Iris pigment epithelial cell (primary cell): Measurements from ENCODE around the gene RNMT.
"Not testable (repeated sequence)": the region's sequence is repeated elsewhere in the genome, so short reads cannot be mapped to it uniquely, and the experiment has no call there.

Experiments
- DNase-seq: peaks from one replicate; pipeline ENCODE4 v3.0.0-alpha.2; 2011; ENCODE audit warnings: low read depth

Gene RNMT

DNA sequence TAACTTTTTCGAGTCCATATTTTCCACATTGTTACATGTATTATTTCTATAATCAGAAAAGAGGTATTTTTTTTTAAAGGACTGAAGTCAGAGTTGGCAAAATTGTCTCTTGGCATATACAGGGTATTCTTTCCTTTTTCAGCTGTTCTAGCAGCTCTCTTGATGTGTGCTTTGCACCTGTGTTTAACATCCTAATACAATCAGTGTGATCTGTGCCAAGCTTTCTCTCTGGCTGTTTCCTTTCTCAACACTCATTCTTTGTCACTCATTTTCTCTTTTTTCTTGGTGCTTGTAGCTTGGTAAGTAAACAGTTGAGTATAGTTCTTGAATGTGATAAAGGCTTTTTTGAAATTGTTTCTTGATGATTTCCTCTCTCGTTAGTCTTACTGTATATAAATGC is 9.2 kb downstream of the RNMT start:
- DNase-seq = no peak

DNA sequence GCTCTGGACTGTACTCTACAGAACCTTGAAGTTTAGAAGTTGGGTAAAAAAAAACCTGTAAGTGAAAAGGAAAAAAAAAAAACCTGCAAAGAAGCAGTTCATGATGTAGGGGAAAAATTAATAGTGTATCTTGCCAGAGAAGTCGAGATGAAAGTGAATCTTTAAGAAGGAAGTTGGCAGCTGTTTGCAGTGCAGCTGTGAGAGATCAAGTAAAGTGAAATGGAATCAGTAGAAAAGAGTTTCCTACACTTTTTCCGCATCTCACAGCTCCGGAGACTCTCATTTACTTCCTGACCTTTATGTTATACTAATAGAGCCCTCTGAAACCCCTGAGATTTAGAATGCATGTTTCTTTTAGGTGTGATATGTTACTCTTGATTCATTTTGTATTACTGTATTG is 19.2 kb downstream of the RNMT start:
- no peak for DNase-seq

DNA sequence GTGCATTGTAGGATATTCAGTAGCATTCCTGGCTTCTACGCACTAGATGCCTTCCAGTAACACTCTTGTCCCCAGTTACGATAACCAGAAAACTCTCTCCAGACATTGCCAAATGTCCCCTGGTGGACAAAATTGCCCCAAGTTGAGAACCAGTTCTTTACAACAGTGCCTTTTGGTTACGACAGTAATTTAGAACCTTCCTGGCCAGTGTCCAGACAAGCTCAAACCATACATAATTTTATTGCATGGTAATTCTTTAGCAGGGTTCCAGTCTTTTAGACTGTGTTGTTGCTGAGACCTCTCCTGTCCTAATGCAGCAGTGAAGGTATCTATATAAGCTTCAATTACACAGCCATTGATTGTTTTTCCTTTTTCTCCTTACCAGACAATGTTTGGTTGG is 20.2 kb downstream of the RNMT start:
- DNase-seq = no peak

DNA sequence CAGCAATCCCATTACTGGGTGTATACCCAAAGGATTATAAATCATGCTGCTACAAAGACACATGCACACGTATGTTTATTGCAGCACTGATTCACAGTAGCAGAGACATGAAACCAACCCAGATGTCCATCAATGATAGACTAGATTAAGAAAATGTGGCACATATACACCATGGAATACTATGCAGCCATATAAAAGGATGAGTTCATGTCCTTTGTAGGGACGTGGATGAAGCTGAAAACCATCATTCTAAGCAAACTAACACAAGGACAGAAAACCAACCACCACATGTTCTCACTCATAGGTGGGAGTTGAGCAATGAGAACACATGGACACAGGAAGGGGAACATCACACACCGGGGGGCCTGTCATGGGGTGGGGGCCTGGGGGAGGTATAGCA is 25.1 kb downstream of the RNMT start:
- DNase-seq = not testable (repeated sequence)

DNA sequence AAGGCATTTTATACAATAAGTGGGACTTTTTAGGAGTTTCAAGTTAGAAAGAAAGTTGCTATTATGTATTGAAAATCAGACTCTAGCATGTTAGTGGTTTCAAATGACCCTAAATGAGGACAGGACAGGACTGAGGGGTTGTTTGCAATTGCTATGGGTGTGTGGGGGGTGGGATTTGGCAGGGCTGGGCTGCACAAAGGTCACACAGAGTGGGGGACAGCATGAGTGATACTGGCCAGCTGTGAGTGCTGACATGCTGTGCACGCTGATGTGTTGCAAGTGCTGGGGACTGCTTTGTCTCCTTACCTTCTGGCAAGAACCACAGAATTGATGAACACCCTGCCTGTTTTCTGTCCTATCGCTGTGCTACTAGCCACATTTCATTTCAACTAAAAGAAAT is 29.8 kb downstream of the RNMT start:
- DNase-seq = no peak

DNA sequence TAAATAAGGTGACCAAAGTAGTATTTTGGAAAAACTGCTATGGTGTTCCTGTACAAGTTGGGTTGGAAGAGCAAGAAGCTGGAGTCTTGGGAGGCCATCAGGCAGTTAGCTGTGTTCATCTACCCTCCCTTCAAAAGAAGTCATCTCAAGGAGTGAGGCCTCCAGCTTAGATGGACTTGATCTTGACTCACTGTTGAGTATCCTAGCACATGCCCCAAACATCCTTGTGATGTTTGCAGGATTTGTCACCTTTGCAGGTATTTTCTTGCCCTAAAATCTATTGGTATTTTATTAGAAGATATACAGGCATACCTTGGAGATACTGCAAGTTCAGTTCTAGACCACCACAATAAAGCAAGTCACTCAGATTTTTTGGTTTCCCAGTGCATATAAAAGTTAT is 30.2 kb downstream of the RNMT start:
- no peak for DNase-seq

DNA sequence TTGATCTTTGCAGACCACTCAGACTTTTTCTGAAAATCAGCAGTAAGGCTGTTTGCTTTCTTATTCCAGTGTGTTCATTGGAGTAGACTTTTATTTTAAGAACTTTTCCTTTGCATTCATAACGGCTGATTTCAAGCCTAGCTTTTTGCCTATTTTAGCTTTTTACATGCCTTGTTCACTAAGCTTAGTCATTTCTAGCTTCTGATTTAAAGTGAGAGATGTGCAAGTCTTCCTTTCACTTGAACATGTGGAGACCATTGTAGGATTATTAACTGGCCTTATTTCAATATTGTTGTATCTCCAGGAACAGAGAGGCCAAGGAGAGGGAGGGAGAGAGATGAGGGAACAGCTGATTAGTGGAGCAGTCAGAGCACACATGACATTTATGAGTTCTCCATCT is 32.1 kb downstream of the RNMT start:
- DNase-seq = no peak

DNA sequence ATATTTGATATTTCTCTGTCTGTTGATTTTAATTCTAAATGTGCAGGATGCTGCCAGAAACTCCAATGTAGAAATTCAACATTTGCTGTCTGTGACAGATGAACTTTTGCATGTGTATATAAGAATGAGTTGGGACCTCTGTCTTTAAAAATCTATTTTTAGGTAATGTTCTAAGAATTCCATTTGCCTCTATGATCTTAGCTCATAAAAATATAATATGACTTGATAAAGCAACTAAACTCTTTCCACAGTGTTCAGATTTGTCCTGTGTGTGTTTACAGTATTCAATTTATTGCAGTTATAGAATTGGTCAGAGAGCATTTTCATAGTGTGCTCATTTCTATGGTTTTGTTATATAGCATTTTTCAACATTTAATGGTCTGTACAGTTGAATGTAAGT is 33.6 kb downstream of the RNMT start:
- no peak for DNase-seq

DNA sequence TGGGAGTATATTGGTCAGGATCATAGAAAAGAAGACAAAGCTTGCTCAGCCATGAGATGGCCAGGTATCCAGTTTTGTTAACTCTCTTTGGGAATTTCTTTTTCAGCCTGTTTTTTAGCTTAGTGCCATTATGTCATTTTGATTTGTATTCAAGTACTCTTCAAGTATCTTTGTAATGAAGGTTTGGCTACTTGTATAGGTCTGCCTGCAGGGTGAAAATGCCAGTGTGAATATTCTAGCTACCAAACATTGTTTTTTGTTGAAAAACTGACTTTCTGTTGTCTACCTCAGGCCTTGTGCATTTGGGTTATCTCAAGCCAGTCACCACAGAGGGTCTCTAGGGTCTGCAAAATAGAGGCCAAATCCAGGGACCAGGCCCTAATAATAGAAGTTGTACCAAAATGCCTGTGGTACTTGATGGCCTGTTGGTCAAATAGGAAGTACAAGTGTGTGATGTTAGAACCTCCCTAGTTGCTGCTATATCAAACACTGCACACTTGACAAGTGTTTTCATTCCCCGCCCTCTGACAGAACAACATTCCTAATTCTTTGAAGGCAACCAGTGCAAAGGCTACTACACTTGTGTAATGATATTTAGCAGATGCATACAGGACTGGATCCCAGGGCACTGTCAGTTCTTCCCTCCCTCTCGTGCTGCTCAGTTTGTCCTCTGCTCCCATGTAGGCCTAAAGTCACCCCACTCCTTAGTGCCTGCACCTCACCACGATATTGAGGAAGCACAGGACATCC is 36.4 kb downstream of the RNMT start:
- DNase-seq = no peak

DNA sequence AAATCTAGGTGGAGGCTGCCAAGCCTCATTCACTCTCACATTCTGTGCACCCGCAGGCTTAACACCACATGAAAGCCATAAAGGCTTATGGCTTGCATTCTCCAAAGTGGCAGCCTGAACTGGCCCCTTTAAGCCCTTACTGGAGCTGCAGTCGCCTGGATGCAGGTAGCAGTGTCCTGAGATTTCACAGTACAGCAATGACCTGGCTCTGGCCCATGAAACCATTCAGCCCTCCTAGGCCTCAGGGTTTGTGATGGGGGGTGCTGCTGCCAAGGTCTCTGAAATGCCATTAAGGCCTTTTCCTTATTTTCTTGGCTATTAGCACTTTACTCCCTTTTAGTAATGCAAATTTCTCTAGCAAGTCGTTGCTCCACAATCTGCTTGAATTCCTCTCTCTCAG is 48.6 kb downstream of the RNMT start:
- DNase-seq = no peak

DNA sequence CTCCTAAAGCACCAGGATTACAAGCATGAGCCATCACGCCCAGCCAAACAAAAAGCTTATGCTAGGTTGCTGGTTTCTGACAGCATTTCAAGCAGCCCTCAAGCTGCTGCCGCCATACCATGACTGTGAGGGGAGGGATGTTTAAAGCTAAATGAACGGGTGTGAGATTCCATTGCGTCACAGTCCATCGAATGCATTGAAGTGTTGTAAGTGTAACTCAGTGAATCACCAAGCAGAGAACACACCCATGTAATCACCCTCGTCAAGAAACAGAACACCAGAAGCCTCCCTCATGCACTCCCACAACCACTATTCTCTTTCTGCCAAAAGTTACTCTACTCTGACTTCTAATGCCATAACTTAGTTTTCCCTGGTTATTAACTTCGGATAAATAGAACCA is 64.7 kb downstream of the RNMT start:
- DNase-seq = peak; percentile 20

DNA sequence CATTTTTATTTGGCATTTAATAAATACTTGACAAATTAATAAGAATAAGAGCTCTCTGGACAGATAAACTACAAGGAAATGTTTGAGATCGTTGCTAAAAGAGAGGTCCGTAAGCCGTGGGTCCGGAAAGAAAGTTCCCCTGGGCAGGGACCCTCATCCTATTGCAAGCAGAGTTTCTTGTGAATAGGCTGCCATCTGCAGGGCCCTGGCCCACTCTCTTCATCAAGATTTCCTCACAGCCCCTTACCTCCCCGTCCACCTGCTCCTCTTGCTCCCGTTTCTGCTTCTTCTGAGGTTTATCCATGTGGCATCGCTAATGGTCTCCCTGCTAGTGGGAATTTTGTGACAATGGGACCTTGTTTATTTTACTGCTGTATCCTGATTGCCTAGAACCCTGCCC is 67.3 kb downstream of the RNMT start:
- DNase-seq = no peak

DNA sequence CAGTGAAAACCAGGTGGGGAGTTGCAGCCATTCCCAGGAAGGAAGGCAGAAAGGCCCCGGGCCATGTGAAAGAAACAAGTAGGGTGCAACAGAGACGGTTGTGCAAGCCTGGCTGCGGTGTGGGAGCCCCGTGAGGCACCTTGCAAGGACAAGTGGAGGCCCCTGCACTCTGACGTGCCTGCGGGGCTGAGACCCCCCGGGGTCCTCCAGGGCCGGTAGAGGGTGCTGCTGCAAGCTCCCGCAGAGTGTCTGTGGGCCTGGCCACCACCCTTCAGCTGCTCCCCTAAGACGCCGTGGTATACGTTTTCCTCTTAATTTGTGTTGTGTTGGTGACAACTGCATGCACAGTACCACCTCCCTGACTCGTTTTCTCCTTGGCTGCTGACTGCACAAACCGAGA is 70.0 kb downstream of the RNMT start:
- DNase-seq = no peak

DNA sequence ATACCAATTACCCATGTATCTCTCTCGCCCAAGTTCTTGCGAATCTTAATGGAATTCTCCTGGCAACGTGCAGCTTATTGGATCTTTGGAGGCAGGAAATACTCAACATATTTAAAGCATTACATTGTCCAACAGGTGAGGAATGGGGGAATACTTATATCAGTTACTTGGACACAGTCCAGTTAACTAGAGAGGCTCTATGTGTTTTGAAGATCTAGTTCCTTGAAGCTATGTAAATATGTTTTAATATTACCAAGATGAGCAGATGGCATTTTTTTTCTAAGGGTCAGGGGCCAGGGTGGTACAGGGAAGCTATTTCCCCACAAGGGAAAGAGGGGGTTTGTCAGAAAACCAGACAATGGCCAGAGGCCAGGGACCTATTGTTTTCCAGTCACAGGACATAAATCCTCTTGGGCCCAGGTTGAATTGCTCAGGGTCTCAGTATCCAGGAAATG is 70.7 kb downstream of the RNMT start:
- peak; percentile 29 for DNase-seq

DNA sequence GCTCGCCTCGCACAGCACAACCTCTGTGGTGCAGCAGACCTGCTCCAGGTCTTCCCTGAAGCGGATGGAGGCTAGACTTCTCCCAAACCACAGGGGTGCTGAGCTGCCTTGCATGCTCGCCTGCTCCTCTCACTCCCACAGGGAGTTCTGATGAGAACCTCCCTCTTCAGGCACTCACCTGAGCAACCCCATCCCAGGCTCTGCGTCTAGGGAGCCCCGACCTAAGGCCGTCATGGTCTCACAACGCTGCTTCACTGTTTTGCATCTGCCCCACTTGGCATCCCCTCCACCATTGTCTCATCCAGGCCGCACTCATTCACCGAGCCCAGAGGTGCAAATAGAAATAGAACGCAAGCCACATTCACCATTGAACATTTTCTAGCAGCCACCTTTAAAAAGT is 72.9 kb downstream of the RNMT start:
- DNase-seq = no peak

DNA sequence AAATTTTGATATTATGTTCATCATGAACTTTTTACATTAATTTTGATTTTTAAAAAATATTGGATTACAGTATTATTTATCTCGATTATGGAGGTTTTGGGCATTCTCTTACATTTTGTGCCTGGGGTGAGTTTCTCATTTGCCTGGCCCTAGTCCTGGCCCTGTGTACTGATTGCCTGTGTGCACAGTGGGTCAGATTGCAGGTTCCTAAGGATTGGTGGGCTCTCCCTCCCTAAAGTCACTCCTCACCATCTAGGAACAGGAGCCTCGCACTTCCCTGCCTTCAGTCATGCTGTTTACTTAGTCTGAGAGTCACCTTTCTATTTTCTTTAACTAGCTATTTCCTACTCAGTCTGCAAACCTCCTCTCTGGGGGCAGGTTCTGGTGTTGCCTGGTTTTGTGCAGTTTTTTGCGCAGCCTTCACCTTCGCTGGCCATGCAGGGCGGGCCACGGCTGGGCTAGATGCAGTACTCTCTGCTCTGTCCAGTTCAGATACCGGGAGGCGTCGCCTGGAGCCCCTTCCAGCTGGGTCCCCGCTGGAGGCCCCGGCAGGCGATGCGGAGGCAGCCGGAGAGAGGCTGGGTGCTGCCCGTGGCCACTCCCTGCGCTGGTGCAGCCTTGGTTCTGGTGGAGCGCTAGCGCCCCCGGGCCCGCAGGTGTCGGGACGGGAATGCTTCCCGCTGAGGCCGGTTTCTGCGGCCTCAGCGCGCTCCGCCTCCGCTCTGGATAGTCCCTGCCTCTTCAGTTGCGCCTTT is 74.2 kb downstream of the RNMT start:
- DNase-seq = peak; percentile 49

DNA sequence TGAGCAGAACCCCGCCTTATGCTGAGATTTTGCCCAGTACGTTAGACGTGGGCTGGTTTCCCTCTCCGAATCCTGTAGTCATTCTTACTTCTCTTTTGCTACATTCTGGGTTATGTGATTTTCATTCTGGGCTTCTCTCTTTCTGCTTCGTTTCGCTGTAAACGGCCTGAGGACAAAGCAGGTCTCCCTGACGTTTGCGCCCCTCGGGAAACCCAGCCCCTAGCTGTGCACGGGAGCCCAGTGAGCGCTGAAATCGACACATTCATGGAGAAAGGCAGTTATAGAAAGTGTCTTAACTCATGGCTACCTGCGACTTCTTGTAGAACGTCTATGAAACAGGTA is 74.8 kb downstream of the RNMT start:
- no peak for DNase-seq

DNA sequence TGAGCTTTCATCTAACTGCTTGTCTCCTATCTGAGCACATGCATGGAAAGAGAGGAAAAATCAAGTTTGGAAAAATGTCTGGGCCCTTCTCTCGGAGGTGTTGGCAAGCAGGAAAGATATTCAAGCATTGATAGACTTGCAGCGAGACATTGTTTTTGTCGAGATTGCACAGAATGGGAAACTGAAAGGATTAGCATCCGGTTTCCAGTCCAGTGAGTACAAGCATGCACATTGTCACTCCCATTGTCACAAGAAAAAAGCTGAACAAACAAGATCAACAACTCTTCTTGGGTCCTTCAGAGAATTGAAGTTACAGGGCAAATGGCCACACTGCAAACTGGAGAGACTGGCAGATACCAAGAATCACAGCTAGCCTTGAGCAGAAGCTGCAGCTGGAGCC is 77.8 kb downstream of the RNMT start:
- DNase-seq = no peak

DNA sequence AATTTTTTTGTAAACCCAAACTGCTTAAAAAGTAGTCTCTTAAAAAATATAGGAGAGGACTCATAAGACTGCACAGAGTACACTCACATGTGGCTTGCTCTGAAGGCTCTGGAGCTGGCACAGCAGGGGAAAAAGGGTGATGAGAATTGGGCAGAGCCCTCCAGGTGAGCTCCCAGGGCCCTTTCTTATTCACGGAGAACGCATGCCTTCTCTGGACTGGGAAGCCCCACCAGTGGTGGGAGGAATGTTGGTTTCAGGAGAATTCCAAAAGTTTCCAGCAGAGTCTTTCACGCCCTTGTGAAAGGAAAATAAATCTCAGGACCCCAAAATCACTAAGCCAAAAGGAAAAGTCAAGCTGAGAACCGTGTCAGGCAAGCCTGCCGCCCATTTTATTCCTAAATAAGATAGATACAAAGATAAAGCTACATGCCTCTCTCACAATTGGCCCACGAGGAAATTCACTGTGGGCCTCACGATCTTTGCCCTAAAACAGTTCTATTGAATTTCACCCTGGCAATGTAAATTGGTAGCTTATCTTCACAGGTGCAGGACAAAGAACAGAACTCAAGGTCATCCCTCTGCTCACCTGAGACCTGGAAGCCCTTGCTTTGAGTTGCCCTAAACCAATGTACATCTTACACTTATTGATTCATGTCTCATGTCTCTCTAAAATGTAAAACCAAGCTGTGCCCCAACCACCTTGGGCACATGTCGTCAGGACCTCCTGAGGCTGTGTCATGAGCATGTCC is 82.0 kb downstream of the RNMT start:
- DNase-seq = no peak

DNA sequence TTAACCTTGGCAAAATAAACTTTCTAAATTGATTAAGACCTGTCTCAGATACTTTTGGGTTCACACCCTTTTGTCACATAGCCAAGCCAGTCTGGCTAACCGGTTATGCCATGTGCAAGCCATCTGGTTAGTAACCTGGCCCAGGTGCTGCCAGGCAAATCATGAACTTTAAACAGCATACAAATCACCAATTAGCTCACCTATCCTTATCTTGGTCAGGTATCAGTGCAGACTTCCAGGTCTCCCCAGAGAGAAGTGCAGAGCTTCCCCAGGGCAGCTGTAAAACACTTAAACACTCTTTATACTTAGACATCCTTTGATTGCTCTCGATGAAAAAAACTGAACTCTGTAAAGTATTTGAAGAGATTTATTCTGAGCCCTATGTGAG is 82.6 kb downstream of the RNMT start:
- DNase-seq = no peak

DNA sequence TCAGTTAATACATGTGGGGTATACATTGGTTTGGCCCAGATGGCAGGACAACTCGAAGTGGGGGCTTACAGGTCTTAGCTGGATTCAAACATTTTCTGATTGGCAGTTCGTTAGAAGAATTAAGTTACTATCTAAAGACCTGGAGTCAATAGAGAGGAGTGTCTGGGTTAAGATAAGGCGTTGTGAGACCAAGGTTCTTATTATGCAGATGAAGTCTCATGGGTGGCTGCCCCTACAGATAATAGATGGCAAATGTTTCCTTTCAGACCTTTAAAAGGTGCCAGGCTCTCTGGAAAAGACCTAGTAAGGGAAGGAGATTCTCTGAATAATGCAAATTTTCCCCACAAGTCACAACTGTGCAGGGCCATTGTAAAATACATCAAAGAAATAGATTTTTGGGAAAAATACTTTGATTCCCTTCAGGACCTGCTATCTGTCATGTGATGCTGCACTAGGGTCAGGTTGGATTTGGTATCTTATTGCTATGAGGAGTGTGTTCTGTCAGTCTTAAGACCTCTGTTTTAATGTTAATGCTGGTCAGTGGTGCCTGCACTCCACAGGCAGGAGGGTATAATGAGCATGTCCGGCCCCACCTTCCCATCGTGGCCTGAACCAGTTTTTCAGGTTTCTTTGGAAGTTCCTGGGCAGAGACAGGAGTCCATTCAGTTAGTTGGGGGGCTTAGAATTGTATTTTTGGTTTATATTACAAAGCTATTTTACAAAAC is 83.2 kb downstream of the RNMT start:
- no peak for DNase-seq

DNA sequence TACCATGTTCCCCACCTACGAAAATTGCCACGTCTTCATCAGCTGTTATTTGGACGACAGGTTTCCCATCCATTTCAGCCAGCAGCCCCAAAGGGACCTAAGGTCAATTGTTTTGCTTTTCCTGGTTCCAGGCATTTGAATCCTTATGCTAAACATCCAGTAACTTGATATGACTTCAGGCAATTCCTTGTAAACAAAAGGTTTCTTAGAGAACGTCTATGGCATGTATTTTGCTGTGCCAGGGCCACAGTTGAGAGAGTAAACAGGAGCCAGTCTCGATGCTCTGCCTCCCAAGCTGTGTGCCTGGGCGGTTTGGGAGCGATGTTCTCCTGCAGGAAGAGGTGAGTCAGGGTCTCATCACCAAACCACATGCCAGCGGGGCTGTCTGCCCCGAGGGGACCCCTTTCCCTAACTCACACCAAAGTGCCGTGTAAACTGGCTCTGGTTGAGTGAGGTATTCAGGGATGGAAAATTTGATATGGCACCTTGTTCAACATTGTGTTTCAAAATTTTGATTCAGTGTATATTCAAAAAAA is 84.5 kb downstream of the RNMT start:
- no peak for DNase-seq
